ENCODE results near the gene FGF4.

The FGF4 gene

GRCh38 chr11:69775163-69775755 is at the start of gene FGF4:
Gene FGF4 (minus strand): TSS chr11:69775341. CDS start chr11:69775084, 257 bp downstream.
- no peak for DNase-seq (ENCODE audit: low read depth in 2 of 3, low spot score in 2 of 3)

GRCh38 chr11:69823641-69824265 is 48.6 kb upstream of the FGF4 start:
- no peak for DNase-seq (ENCODE audit: low read depth in 2 of 3, low spot score in 2 of 3)

- DNase-seq (ENCODE audit: low read depth in 2 of 3, low spot score in 2 of 3) = no peak
Measured at GRCh38 chr11:69822676-69823494, 47.7 kb upstream of the FGF4 start.

GRCh38 chr11:69821511-69822040 is 46.4 kb upstream of the FGF4 start:
- DNase-seq (ENCODE audit: low read depth in 2 of 3, low spot score in 2 of 3) = no peak

- DNase-seq (ENCODE audit: low read depth in 2 of 3, low spot score in 2 of 3) = no peak
Measured at GRCh38 chr11:69820441-69820840, 45.3 kb upstream of the FGF4 start.

- DNase-seq (ENCODE audit: low read depth in 2 of 3, low spot score in 2 of 3) = no peak
Measured at GRCh38 chr11:69819541-69820070, 44.5 kb upstream of the FGF4 start.

GRCh38 chr11:69818603-69819441 is 43.7 kb upstream of the FGF4 start, which contains the start of gene FGF3:
Gene FGF3 (minus strand): TSS chr11:69819416. CDS start chr11:69818933, 483 bp downstream.
- no peak for DNase-seq (ENCODE audit: low read depth in 2 of 3, low spot score in 2 of 3)

- no peak for DNase-seq (ENCODE audit: low read depth in 2 of 3, low spot score in 2 of 3)
Measured at GRCh38 chr11:69818231-69818602, 43.1 kb upstream of the FGF4 start.

GRCh38 chr11:69817265-69818230 is 42.4 kb upstream of the FGF4 start:
- DNase-seq (ENCODE audit: low read depth in 2 of 3, low spot score in 2 of 3) = no peak

GRCh38 chr11:69816671-69817070 is 41.5 kb upstream of the FGF4 start:
- DNase-seq (ENCODE audit: low read depth in 2 of 3, low spot score in 2 of 3) = no peak

GRCh38 chr11:69815973-69816372 is 40.8 kb upstream of the FGF4 start:
- no peak for DNase-seq (ENCODE audit: low read depth in 2 of 3, low spot score in 2 of 3)

- DNase-seq (ENCODE audit: low read depth in 2 of 3, low spot score in 2 of 3) = no peak
Measured at GRCh38 chr11:69814902-69815301, 39.8 kb upstream of the FGF4 start.

GRCh38 chr11:69814411-69814810 is 39.3 kb upstream of the FGF4 start:
- DNase-seq (ENCODE audit: low read depth in 2 of 3, low spot score in 2 of 3) = no peak

- no peak for DNase-seq (ENCODE audit: low read depth in 2 of 3, low spot score in 2 of 3)
Measured at GRCh38 chr11:69813839-69814238, 38.7 kb upstream of the FGF4 start.

GRCh38 chr11:69812946-69813345 is 37.8 kb upstream of the FGF4 start:
- no peak for DNase-seq (ENCODE audit: low read depth in 2 of 3, low spot score in 2 of 3)

GRCh38 chr11:69812256-69812655 is 37.1 kb upstream of the FGF4 start:
- no peak for DNase-seq (ENCODE audit: low read depth in 2 of 3, low spot score in 2 of 3)

GRCh38 chr11:69811431-69811830 is 36.3 kb upstream of the FGF4 start:
- no peak for DNase-seq (ENCODE audit: low read depth in 2 of 3, low spot score in 2 of 3)

GRCh38 chr11:69810289-69811118 is 35.4 kb upstream of the FGF4 start:
- DNase-seq (ENCODE audit: low read depth in 2 of 3, low spot score in 2 of 3) = no peak

GRCh38 chr11:69808667-69809086 is 33.5 kb upstream of the FGF4 start:
- DNase-seq (ENCODE audit: low read depth in 2 of 3, low spot score in 2 of 3) = no peak
